KOPT-K1 (cell line): ENCODE data around the gene GORASP1.

Experiments
- H3K27ac ChIP-seq: fragments of 200-600 bp; sonication (generic); 2 replicates; pipeline ENCODE4 v1.5.1; 2016; ENCODE audit warnings: antibody characterized with exemption, mild to moderate bottlenecking, low read depth, low read length; ENCODE audit not compliant: poor library complexity, severe bottlenecking
- H3K36me3 ChIP-seq: fragments of 200-600 bp; sonication (generic); 2 replicates; pipeline ENCODE4 v1.5.1; 2017; ENCODE audit warnings: antibody characterized with exemption, mild to moderate bottlenecking, low read length, moderate library complexity; ENCODE audit not compliant: insufficient read depth
- H3K9me3 ChIP-seq: fragments of 200-600 bp; sonication (generic); 2 replicates; pipeline ENCODE4 v1.5.1; 2017; ENCODE audit warnings: antibody characterized with exemption, low read length, mild to moderate bottlenecking; ENCODE audit not compliant: insufficient read depth, poor library complexity, severe bottlenecking

The GORASP1 gene

GRCh38 chr3:39134305-39134704 is 26.9 kb upstream of the GORASP1 start:
- H3K36me3 ChIP-seq: no peaks in the 10 kb centered on the region
- H3K27ac ChIP-seq: no peak overlapping the region
- no peaks in the 10 kb centered on the region for H3K9me3 ChIP-seq

- Histone ChIP-seq H3K27ac (no peak overlapping the region), H3K9me3 (no peaks in the 10 kb centered on the region), H3K36me3 (no peaks in the 10 kb centered on the region)
Measured at GRCh38 chr3:39133822-39134221, 26.4 kb upstream of the GORASP1 start.

GRCh38 chr3:39133093-39133490 is 25.7 kb upstream of the GORASP1 start:
- H3K27ac ChIP-seq: no peak overlapping the region
- H3K36me3 ChIP-seq: no peaks in the 10 kb centered on the region
- no peaks in the 10 kb centered on the region for H3K9me3 ChIP-seq

GRCh38 chr3:39132096-39133092 is 25.0 kb upstream of the GORASP1 start:
- no peak overlapping the region for H3K27ac ChIP-seq
- H3K36me3 ChIP-seq: no peaks in the 10 kb centered on the region
- H3K9me3 ChIP-seq: no peaks in the 10 kb centered on the region

- Histone ChIP-seq H3K36me3 (no peaks in the 10 kb centered on the region), H3K27ac (no peak overlapping the region), H3K9me3 (no peaks in the 10 kb centered on the region)
Measured at GRCh38 chr3:39130693-39131265, 23.4 kb upstream of the GORASP1 start.

- no peak overlapping the region for H3K27ac ChIP-seq
- no peaks in the 10 kb centered on the region for H3K36me3 ChIP-seq
- H3K9me3 ChIP-seq: no peaks in the 10 kb centered on the region
Measured at GRCh38 chr3:39130026-39130425, 22.6 kb upstream of the GORASP1 start.

- no peaks in the 10 kb centered on the region for H3K36me3 ChIP-seq
- no peak overlapping the region for H3K27ac ChIP-seq
- H3K9me3 ChIP-seq: no peaks in the 10 kb centered on the region
Measured at GRCh38 chr3:39128951-39129350, 21.5 kb upstream of the GORASP1 start.

- H3K9me3 ChIP-seq: no peaks in the 10 kb centered on the region
- no peaks in the 10 kb centered on the region for H3K36me3 ChIP-seq
- H3K27ac ChIP-seq: no peak overlapping the region
Measured at GRCh38 chr3:39127908-39128304, 20.5 kb upstream of the GORASP1 start.

GRCh38 chr3:39127269-39127907 is 20.0 kb upstream of the GORASP1 start:
- Histone ChIP-seq H3K9me3 (no peaks in the 10 kb centered on the region), H3K27ac (no peak overlapping the region)

GRCh38 chr3:39126532-39127071 is 19.2 kb upstream of the GORASP1 start:
- Histone ChIP-seq H3K9me3 (no peaks in the 10 kb centered on the region), H3K36me3 (no peaks in the 10 kb centered on the region), H3K27ac (no peak overlapping the region)

More at GRCh38 chr3:39127269-39127907, 20.0 kb upstream of the GORASP1 start:
- no peaks in the 10 kb centered on the region for H3K36me3 ChIP-seq

- H3K36me3 ChIP-seq: no peaks in the 10 kb centered on the region
- H3K27ac ChIP-seq: no peak overlapping the region
- H3K9me3 ChIP-seq: no peaks in the 10 kb centered on the region
Measured at GRCh38 chr3:39125841-39126500, 18.5 kb upstream of the GORASP1 start.

GRCh38 chr3:39124876-39125840 is 17.7 kb upstream of the GORASP1 start:
- Histone ChIP-seq H3K36me3 (no peaks in the 10 kb centered on the region), H3K27ac (no peak overlapping the region), H3K9me3 (no peaks in the 10 kb centered on the region)

GRCh38 chr3:39122813-39123212 is 15.4 kb upstream of the GORASP1 start:
- Histone ChIP-seq H3K27ac (no peak overlapping the region), H3K36me3 (no peaks in the 10 kb centered on the region), H3K9me3 (no peaks in the 10 kb centered on the region)

- H3K27ac ChIP-seq: no peak overlapping the region
- no peaks in the 10 kb centered on the region for H3K36me3 ChIP-seq
- no peaks in the 10 kb centered on the region for H3K9me3 ChIP-seq
Measured at GRCh38 chr3:39121621-39122020, 14.2 kb upstream of the GORASP1 start.
